Keratinocyte (primary cell): ENCODE results near the gene UGT1A6. TPM values are rescaled to one million over a fixed set of nuclear protein-coding genes. Genes with fewer than 3 reads are reported as not detected.

Source experiments
- DNase-seq: peaks from one replicate; pipeline ENCODE4 v3.0.0-alpha.2; 2011; ENCODE audit warnings: low read depth, missing footprints, low spot score
- FAIRE-seq: peaks from 2 replicates; lab custom pipeline; 2011; peaks lifted over from hg19 to GRCh38; lab: Jason Lieb, UNC
- H2AFZ ChIP-seq: 2 replicates; pipeline ENCODE4 v1.6.0; 2012; ENCODE audit warnings: low read length, control low read depth, inconsistent platforms; ENCODE audit not compliant: control insufficient read depth
- H3K27ac ChIP-seq: 2 replicates; pipeline ENCODE4 v1.5.1; 2011; ENCODE audit warnings: low read length; ENCODE audit not compliant: control insufficient read depth, insufficient read depth
- H3K27me3 ChIP-seq: 3 replicates; pipeline ENCODE4 v1.6.0; 2011; ENCODE audit warnings: low read length; ENCODE audit not compliant: control insufficient read depth, insufficient read depth; ENCODE audit errors: extremely low read depth
- H3K36me3 ChIP-seq, 2 experiments: 2 replicates in 1 of 2; 3 replicates in 1 of 2; pipeline ENCODE4 v1.5.1; 2011; ENCODE audit warnings: low read length in 2 of 2, mild to moderate bottlenecking in 1 of 2; ENCODE audit not compliant: control insufficient read depth in 2 of 2, insufficient read depth in 2 of 2; ENCODE audit errors: extremely low read depth in 1 of 2
- H3K4me1 ChIP-seq: 3 replicates; pipeline ENCODE4 v1.5.1; 2011; ENCODE audit warnings: low read length; ENCODE audit not compliant: control insufficient read depth, insufficient read depth; ENCODE audit errors: extremely low read depth
- H3K4me2 ChIP-seq: 3 replicates; pipeline ENCODE4 v1.6.0; 2011; ENCODE audit warnings: low read depth, low read length; ENCODE audit not compliant: control insufficient read depth, insufficient read depth; ENCODE audit errors: extremely low read depth
- H3K4me3 ChIP-seq, 3 experiments: fragments of 200-600 bp in 1 of 3; sonication (generic) in 1 of 3; 2 replicates in 2 of 3; 3 replicates in 1 of 3; pipeline ENCODE4 v1.5.1; 2011 to 2016; ENCODE audit warnings: low read length in 3 of 3, mild to moderate bottlenecking in 3 of 3, control low read depth in 2 of 3, inconsistent platforms in 1 of 3, low read depth in 1 of 3, mixed read lengths in 1 of 3, mixed run types in 1 of 3, moderate library complexity in 1 of 3; ENCODE audit not compliant: control insufficient read depth in 2 of 3, insufficient read depth in 2 of 3; ENCODE audit errors: extremely low read depth in 1 of 3
- H3K79me2 ChIP-seq: 2 replicates; pipeline ENCODE4 v1.6.0; 2012; ENCODE audit warnings: low read length; ENCODE audit not compliant: control insufficient read depth, insufficient read depth
- H3K9ac ChIP-seq: 3 replicates; pipeline ENCODE4 v1.6.0; 2011; ENCODE audit warnings: low read length; ENCODE audit not compliant: control insufficient read depth, insufficient read depth; ENCODE audit errors: extremely low read depth
- H3K9me1 ChIP-seq: 3 replicates; pipeline ENCODE4 v1.6.0; 2011; ENCODE audit warnings: low read length; ENCODE audit not compliant: control insufficient read depth, insufficient read depth; ENCODE audit errors: extremely low read depth
- H3K9me3 ChIP-seq: 2 replicates; pipeline ENCODE4 v1.5.1; 2012; ENCODE audit warnings: low read depth, low read length; ENCODE audit not compliant: control insufficient read depth
- H4K20me1 ChIP-seq: 3 replicates; pipeline ENCODE4 v1.6.0; 2011; ENCODE audit warnings: low read length; ENCODE audit not compliant: control insufficient read depth, insufficient read depth; ENCODE audit errors: extremely low read depth
- EZH2 ChIP-seq: IDR thresholded peaks from one replicate; pipeline ENCODE4 v1.6.1; 2012; ENCODE audit warnings: inconsistent platforms, mild to moderate bottlenecking, low read length, moderate library complexity
- dilution Hi-C: fragments of 300-500 bp; cut with MboI; formaldehyde crosslinking; loops from one replicate; pipeline ENCODE4 v1.7.0; 2020; ENCODE audit warnings: low sequenced_read_pairs; ENCODE audit not compliant: extremely low pct_ligation_motif_present
- polyA plus RNA-seq, 5 experiments: library from polyadenylated mRNA; depleted of rRNA in 3 of 5; stranded (reverse) in 3 of 5; stranded (forward) in 1 of 5; unstranded in 1 of 5; fragments of >200 nt; gene quantifications; 1 replicate in 1 of 5; 2 replicates in 3 of 5; 3 replicates in 1 of 5; pipeline versions ENCODE4 v1.2.1 to v1.2.3, GENCODE V29; 2011 to 2012; ENCODE audit warnings: missing spikeins in 2 of 5, low read depth in 1 of 5, low replicate concordance in 1 of 5
- TF ChIP-seq, protein P1 (sequence below), 3 experiments: IDR thresholded peaks in 1 of 3; conservative IDR thresholded peaks in 1 of 3; optimal IDR thresholded peaks in 1 of 3; 2 replicates in 2 of 3; 3 replicates in 1 of 3; pipeline versions ENCODE3 to v1.5.1; 2011; ENCODE audit warnings: low read length in 3 of 3, mild to moderate bottlenecking in 3 of 3, moderate library complexity in 2 of 3, control low read depth in 1 of 3, inconsistent platforms in 1 of 3; ENCODE audit not compliant: insufficient read depth in 2 of 3; ENCODE audit errors: extremely low read depth in 1 of 3

The UGT1A6 gene
- polyA plus RNA-seq, 1 donor (not counting 4 experiments of a cell fraction or from before 2014, with no cell fraction given), result 133 TPM

DNA sequence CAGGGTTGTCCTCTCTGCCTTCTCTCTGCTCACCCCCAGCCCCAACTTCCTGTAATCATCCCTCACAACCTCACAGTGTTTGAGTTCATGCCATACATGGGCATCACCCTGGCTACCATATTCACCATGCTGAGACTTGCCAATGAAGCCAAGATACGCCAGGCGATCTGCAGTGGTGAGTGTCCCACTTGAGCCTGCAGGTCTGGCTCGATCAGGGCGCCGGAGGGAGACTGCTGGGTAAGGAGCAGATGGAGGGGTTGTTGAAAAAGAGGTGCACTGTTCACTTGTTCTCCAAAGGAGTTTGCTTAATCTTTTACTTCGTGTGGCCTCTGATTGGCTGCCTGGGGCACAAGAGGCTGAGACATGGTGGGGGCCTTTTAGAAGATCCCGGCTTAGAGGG is 100.0 kb downstream of the UGT1A6 start:
- dilution Hi-C loops, result no loop called here
- no peak overlapping the region for H3K4me3 ChIP-seq
- H4K20me1 ChIP-seq, result no peaks in the 10 kb centered on the region
- no peaks in the 10 kb centered on the region for H3K9me3 ChIP-seq
- H3K9me1 ChIP-seq, result no peaks in the 10 kb centered on the region
- no peaks in the 10 kb centered on the region for H3K79me2 ChIP-seq
- H3K4me1 ChIP-seq, result peaks cover 4% of the 10 kb centered on the region
- H3K9ac ChIP-seq, result no peak overlapping the region
- FAIRE-seq (no peak), DNase-seq (no peak)
- no peak overlapping the region for H3K4me2 ChIP-seq
- H3K27ac ChIP-seq, result no peak overlapping the region
- no peak for TF ChIP-seq EZH2
- TF ChIP-seq, protein P1, sequence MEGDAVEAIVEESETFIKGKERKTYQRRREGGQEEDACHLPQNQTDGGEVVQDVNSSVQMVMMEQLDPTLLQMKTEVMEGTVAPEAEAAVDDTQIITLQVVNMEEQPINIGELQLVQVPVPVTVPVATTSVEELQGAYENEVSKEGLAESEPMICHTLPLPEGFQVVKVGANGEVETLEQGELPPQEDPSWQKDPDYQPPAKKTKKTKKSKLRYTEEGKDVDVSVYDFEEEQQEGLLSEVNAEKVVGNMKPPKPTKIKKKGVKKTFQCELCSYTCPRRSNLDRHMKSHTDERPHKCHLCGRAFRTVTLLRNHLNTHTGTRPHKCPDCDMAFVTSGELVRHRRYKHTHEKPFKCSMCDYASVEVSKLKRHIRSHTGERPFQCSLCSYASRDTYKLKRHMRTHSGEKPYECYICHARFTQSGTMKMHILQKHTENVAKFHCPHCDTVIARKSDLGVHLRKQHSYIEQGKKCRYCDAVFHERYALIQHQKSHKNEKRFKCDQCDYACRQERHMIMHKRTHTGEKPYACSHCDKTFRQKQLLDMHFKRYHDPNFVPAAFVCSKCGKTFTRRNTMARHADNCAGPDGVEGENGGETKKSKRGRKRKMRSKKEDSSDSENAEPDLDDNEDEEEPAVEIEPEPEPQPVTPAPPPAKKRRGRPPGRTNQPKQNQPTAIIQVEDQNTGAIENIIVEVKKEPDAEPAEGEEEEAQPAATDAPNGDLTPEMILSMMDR (optimal IDR thresholded peaks at IDR 0.05 in 1 of 3, IDR thresholded peaks at IDR 0.05 in 1 of 3, conservative IDR thresholded peaks at IDR 0.05 in 1 of 3; ENCODE audit: extremely low read depth in 1 of 3, insufficient read depth in 2 of 3, low read length in 3 of 3), result no peak
- H3K36me3 ChIP-seq, result no peaks in the 10 kb centered on the region
- H3K27me3 ChIP-seq, result no peaks in the 10 kb centered on the region
- H2AFZ ChIP-seq, result no peak overlapping the region

DNA sequence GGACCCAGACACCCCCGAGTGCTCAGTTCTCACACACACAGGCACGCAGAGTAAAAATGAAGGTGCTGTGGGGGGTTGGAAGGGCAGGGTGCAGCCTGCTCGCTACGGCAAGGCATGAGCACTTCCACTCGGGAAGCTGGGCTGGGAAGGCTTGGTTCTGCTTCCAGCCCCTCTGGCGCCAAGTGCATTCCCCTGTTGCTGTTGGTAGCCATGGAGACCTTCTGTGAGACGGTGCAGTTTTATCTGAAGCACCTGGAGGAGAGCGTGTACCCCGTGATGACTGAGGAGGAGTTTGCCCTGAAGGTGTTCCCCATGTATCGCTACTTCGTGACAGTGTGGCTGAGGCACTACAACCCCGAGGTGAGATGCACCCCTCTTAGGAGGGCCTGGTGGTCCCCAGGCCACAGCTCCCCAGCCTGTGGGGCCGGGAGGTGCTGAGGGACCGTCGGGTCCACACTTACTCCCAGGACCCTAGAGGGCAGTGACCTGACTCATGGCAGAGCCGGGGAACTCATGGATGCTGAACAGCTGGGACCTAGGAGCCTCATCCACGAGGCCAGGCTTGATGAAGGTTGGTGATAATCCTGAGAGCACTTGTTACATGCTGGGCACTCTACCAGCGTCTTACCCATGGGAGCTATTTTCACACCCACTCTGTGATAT is 100.9 kb downstream of the UGT1A6 start:
- no peak for DNase-seq
- Histone ChIP-seq H3K9me3 (no peaks in the 10 kb centered on the region), H3K9me1 (no peaks in the 10 kb centered on the region), H4K20me1 (no peaks in the 10 kb centered on the region), H3K36me3 (no peaks in the 10 kb centered on the region), H3K79me2 (no peaks in the 10 kb centered on the region), H3K4me1 (peaks cover 4% of the 10 kb centered on the region), H3K9ac (no peak overlapping the region), H3K27me3 (no peaks in the 10 kb centered on the region), H3K4me3 (no peak overlapping the region), H3K4me2 (no peak overlapping the region), H2AFZ (no peak overlapping the region), H3K27ac (no peak overlapping the region)
- dilution Hi-C loops, result no loop called here
- no peak for TF ChIP-seq EZH2
- TF ChIP-seq, protein P1 (optimal IDR thresholded peaks at IDR 0.05 in 1 of 3, IDR thresholded peaks at IDR 0.05 in 1 of 3, conservative IDR thresholded peaks at IDR 0.05 in 1 of 3; ENCODE audit: extremely low read depth in 1 of 3, insufficient read depth in 2 of 3, low read length in 3 of 3), result no peak
- FAIRE-seq, result no peak
